ENCODE results near the gene BATF.
"Not testable (repeated sequence)": the region's sequence is repeated elsewhere in the genome, so short reads cannot be mapped to it uniquely, and the experiment has no call there.

BATF gene, protein sequence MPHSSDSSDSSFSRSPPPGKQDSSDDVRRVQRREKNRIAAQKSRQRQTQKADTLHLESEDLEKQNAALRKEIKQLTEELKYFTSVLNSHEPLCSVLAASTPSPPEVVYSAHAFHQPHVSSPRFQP

DNA sequence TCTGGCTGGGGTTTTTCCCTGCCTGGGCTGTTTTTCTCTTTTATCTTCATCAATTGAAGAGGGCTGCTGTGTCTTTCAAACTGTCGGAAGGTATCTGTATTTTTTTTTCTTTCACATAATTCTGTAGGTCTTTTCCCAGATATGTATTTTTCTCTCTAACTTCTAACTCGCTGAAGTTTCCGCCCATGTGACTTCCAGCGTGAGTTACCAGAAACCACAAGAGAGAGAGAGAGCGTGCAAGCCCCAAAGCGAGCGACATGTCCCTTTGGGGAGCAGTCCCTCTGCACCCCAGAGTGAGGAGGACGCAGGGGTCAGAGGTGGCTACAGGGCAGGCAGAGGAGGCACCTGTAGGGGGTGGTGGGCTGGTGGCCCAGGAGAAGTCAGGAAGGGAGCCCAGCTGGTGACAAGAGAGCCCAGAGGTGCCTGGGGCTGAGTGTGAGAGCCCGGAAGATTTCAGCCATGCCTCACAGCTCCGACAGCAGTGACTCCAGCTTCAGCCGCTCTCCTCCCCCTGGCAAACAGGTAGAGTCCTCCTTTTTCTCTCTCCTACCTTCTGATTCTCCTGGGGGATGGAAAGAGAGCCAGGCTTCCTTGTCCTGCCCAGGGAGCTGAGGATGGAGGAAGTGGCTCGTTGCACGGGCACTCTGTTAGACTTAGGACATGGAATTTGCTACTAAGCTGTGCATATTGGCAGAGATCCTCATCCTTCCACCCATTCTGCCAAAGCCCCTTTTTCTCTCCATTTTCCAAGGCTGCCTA, at the start of gene BATF:
BATF (plus strand) TSS at position 246 of the 759 bp plus-strand sequence; CDS start at position 460, 214 bp downstream.
- peak; percentile 44 to 67 for DNase-seq (ENCODE audit: low read depth in 2 of 2, low spot score in 1 of 2)

DNA sequence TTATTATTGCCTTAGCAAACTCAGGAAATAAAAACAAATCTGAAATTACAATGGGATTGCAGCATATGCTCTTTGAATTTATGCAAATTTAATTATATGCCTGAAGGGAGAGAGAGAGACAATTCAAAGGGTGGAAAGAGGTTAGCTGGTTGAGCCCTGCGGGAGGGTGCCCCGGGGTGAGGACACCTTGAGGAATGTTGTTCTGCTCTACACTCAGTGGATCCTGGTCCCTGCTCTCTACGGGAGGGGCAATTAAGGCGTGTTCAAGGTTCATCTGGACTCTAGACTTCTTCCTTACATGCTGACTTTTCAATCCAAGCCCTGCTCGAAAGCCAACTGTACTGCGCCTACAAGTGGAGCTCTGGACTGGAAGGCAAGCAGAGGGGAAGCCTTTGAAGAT, 48.1 kb upstream of the BATF start:
- DNase-seq (ENCODE audit: low read depth in 2 of 2, low spot score in 1 of 2): not testable (repeated sequence)

DNA sequence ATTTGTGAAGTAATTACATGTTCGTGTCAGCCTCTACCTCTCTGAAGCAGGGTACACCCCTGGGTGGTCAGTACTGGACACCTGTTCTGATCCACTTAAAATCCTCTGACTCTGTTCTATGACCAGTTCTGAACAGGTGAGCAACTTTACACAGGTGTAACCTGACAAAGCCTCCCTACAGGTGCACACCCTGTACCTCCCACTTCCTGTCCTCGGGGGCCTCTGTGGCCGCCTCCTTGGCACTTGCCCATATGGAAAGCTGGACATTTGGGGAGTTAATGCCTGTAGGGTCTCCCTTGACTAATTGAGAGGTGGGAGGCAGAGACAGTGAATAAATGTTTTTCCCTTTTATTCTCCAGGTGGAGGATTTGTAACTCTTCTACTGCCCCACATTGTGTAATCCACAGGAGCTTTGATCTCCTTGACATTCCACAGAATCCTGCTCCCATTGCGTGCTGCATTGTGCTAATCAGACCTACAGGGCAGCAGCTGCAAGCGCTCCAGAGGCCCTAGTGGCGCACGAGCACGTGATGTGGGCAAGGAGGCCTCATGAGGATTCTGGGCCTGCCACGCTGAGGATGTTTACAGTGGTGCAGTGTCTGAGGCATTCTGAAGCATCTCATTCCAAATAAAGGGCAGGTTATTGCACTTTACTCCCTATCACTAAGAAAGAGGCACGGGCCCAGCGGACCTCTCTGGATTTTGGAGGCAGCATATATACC, 45.8 kb upstream of the BATF start:
- no peak for DNase-seq (ENCODE audit: low read depth in 2 of 2, low spot score in 1 of 2)

DNA sequence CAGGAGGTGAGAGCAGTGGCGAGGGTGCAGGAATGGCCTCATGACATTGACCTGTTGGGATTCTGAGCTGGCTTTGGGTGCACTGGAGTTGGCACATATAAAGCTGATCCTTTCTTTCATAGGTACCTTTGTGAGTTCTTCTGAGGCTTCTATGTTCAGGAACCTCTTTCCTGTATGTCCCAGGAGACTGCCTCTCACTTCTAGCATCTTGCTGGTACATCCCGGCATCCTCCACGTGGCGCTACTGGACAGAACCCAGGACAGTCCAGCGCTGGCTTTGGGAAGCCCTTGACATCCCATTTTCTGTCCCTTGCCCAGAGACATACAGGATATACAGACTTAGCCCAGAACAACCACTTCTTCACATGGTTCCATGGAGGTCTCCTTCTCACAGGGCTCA, 44.4 kb upstream of the BATF start:
- DNase-seq (ENCODE audit: low read depth in 2 of 2, low spot score in 1 of 2): no peak

DNA sequence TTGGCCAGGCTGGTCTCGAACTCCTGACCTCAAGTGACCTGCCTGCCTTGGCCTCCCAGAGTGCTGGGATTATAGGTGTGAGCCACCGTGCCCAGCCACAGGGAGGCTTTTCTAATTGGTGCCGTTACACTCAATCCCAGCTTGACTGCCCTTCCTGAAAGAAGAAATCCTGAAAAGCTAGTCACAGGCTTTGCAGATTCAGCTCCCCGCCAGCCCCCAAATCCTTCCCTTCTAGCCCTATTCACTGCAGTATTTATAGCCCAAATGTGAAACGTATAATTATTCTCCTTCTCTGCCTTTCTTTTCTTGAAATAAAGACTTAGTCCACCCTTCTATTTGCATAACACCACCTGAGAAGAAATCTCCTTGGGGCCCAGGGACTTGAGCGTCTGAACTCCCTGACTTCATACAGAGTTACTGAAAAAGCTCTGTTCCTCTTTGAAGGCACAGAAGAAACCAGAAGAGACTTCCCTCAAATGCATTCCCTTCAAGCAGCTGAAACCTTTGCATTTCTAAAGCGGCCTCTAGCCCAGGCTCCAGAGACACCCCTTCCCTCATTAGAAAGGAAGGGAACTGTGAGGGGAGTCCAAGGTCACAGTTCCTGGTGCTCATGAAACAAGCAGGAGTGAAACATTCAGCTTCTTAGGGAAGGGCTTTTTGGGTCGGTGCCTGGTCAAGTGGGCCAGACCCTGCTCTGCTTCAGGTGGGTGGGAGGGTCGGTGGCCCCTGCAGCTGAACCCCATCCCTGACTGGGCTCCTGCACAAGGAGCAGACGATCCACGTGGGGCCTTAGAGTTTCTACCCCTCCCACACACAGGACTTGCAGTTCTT, 42.3 kb upstream of the BATF start:
- DNase-seq (ENCODE audit: low read depth in 2 of 2, low spot score in 1 of 2): no peak

DNA sequence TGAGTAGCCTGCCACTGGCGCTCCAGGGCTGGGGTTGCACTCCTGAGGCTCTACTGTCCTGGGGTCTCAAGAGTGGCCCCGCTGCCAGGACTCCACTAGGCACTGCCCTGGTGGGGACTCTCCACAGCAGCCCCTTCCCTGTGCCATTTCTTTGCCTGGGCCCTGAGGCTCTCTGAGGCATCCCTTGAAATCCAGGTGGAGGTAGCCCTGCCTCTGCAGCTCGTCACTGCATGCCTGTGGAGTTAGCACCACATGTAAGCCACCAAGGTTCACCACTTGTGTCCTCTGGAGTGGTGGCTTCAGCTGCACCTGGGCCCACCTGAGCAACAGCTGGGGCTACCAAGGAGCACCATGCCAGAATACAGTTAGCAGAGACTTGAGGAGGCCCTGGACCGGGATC, 39.9 kb upstream of the BATF start:
- DNase-seq (ENCODE audit: low read depth in 2 of 2, low spot score in 1 of 2): no peak

DNA sequence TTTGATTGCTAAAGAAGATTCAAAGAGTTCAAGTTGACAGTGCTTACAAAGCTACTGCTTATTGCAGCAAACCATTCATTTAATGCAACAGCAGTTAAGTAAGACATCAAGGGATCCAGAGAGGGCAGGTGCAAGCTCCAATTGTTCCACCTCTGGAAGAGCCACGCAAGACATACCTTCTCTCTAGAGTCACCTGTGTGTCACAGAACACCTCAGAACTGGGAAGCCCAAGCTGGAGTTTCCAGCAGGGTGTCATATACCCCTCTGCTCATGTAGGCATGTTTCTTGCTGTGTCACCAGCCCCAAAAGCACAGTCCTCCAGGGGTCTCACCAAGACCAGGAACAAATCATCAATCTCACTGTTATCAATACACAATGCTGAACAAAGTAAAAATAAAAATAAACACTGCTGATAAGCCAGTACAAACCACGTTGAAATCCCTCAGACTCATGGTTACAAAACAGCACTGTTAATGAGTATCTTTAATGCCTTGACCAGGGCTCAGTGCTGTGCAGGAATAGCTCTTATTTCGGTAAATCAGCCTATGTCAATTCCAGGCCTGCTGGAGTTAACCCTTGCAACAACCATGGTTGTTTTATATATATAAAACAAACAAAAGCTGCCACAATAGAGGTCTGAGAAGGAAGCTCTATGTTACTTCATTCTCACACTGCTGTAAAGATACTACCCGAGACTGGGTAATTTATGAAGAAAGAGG, 37.4 kb upstream of the BATF start:
- DNase-seq (ENCODE audit: low read depth in 2 of 2, low spot score in 1 of 2): no peak

DNA sequence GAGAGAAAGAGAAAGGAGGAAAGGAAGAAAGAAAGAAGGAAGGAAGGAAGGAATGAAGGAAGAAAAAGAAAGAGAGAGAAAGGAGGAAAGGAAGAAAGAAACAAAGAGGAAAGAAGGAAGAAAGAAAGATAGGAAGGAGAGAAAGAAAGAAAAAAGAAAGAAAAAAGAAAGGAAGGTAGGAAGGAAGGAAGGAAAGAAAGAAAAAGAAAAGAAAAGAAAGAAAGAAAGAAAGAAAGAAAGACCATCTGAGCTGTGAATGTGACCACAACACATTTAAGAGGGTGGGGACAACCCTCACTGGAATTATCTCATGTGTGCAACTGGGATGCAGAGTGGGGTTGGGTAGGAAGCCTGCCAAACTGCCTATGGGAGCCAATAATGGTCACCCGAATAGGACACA, 36.0 kb upstream of the BATF start:
- DNase-seq (ENCODE audit: low read depth in 2 of 2, low spot score in 1 of 2): no peak

DNA sequence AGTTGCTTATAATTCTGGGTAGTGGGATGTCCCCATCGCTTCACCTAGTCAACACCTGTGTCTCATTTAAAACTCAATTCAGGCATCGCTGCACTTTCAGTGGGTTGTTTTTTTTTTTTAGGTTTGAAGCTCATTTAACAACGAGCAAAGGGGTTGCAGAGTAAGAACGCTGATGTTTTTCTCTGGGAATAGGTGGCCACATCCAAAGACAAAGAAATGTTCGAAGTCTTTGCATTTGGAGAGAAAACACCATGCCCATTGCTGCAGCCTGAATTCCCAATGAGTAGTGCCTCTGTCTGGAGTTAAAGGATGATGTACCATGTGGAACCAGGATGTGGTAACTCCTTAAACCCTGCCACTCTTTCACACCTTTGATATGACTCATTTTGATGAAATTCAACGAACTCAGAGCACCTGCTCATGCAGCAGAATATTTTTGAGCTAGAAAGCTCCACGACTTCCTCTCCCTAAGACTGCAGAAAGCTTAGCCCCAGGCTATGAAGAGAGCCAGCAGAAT, 35.1 kb upstream of the BATF start:
- DNase-seq (ENCODE audit: low read depth in 2 of 2, low spot score in 1 of 2): no peak

DNA sequence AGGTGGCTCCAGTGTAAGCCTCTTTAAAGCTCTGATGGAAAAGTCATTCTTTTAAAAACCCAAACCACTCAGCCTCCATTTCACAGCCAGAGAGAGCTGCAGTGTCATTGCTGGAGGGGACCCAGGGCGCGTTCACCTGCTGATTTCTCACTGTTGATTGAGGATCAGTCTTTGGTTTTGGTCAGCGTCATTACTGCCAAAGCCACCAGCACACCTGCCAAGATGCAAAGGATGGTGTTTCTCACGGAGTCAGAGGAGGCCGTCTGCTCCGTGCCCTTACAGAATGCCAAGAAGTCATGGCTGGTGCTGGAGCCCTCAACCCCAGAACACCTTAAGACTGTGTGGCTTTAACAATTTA, 32.8 kb upstream of the BATF start:
- DNase-seq (ENCODE audit: low read depth in 2 of 2, low spot score in 1 of 2): no peak

DNA sequence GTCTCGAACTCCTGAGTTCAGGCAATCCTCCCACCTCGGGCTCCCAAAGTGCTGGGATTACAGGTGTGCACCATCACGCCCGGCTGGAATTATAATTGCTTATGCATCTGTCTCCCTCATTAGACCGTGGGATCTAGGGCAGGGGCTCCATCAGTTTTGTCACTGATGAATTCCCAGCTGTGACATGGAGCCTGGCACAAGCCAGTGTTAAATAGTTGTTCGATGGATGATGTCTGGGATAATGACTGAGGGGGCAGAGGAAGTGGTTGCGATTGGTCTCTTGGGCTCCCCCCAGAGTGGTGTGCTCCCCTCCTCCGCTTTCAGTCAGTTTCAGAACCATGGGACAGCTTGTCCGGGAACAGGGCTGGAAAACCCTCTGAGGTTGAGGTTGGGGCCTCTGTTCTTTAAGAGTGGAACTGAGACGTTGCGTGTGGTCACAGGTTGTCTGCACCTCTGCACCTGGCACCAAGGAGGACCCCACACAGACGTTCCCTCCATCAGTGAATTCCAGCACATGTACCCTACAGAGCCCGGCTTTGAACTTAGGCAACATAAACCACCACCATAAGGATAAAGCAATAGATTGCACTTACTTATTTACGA, 30.8 kb upstream of the BATF start:
- no peak for DNase-seq (ENCODE audit: low read depth in 2 of 2, low spot score in 1 of 2)

DNA sequence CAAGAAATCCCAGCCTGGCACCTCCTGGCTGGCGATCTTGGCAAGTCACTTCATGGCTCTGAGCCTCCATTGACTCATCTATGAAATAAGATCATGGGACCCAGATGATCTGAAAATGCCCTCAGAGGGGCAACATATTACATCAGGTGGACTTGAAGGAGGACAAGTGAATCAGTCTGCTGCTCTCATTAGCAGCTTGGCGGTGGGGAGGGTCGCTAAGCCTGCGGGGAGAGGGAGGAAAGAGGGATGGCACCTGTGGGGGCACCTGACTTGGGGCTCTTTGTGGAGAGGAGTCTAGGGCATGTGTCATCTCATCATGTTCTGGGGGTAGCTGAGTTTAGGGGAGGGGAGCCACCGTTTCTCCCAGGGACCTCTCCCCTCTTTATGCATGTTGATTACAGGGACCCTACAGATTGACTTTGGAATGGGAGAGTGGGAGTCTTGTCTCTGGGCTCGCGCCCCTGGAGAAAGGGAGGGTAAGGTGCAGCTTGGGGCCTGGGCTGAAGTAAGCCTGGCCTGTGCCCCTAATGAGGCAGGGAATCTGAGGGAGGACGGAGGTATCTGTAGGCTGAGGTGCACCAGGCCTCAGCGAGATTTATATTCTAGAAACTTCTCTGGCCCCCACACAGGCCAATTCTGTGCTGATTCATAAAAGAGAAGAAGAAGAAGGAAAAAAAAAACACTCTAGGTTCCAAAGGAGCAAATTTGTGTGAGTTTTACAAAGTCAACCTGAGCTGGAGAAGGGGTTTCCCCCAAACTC, 29.3 kb upstream of the BATF start:
- DNase-seq (ENCODE audit: low read depth in 2 of 2, low spot score in 1 of 2): no peak

DNA sequence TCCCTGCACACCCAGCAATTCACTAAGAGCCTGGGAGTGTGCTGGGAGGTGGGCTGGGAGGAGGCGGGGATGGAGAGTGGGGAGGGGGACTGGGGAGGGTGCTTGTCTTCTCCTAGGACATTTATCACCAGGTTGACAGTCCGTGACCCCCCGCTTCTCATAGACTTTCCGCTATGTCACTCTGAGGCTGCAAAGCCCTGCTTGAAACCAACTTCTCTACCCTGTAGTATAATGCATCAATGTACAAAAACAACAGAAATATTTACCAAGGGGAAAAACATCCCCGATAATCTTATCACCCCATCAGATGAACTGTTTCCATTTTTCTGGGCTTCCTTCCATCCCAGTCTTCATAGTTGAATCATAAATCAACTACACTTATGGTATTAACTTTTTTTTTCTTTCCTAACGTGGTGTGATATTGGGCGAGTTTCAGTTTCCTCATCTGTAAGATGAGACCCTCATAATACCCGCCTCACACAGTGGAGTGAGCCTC, 28.6 kb upstream of the BATF start:
- no peak for DNase-seq (ENCODE audit: low read depth in 2 of 2, low spot score in 1 of 2)

DNA sequence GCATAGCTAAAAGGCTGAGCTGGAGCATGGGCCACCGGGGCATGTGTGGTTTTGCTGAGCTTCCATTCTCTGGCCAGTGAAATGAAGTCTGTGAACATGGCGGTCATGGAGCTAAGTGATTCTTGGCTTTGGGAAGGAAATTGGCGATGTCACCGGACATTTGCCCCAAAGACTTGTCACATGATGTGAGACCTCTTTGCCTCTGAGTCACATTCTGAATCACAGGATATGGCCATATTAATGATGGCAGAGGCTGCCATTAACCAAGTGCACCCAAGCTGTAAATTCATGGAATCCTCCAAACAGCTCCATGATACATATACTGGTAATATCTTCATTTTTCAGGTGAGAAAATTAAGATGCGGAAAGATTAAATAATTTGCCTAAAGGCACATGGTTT, 27.4 kb upstream of the BATF start:
- DNase-seq (ENCODE audit: low read depth in 2 of 2, low spot score in 1 of 2): no peak

DNA sequence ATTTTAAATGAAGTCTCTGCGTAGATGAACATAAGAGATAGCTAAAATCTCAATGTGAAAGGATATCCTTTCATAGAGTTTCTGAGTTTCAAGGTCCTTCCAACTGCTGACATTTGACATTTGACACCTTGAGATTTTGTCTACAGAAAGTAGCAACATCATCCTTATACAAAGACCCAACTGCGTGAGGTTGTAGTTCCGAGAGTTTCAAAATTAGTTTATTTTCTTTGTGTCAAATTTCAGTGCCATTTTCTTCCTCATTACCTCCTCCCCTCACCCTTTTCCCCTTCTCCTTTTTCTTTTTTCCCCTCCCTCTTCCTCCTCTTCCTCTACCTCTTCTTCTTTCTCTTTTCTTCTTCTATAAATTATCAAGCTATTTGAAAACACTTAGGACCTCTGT, 26.9 kb upstream of the BATF start:
- no peak for DNase-seq (ENCODE audit: low read depth in 2 of 2, low spot score in 1 of 2)

DNA sequence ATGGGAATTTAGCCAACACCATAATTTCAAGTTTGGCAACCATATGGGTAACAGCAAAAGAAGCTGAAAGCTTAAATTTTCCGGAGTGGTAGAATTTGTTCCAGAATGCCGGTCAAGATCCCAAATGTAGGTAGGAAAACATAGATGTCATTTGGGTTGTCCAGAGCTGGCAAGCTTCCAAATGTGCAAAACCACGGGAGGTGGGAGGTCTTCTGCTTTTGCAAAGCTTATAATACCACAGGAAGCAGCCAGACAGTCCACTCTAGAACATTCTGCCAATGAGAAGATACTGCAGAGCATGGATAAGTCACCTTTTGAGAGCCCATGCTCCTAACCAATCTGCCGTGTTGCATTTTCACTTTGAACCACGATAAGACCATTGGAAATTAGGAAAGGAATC, 26.4 kb upstream of the BATF start:
- DNase-seq (ENCODE audit: low read depth in 2 of 2, low spot score in 1 of 2): no peak

DNA sequence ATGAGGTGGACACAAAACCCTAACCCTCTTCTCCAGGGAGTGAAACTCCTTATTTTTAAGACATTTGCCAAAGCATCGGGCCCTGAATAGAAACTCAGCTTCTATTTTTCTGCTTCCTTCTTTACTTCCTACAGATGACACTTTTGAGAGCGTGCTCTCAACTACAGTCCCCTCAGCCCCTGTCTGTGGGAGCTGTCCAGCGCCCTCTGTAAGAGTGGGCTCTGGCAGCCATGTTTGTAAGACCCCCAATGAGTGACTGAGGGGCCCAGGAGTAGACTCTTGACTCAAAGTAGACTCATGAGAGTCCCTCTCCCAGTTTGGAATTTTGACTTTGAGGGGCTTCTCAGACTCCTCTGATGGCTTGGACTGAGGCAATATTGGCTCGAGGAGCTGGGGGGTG, 25.5 kb upstream of the BATF start:
- DNase-seq (ENCODE audit: low read depth in 2 of 2, low spot score in 1 of 2): no peak

DNA sequence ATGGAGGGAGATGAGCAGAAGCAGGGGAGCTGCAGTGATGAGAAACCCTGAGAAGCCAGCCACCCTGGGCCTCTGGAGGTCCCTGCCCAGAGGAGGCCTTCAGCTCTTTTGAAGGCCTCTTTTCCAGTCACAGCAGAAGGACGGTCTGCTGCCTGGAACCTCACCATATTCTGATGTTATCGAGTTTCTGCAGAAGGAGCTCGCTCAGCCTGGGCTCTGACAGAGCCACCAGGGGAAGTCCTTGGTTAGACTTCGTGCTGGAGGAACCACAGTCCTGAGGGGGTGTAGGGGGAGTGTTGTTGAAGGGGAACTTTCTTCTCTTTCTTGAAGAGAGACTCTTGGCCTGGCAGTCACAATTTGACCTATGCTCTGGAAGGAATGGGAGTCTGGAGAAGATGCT, 25.1 kb upstream of the BATF start:
- DNase-seq (ENCODE audit: low read depth in 2 of 2, low spot score in 1 of 2): no peak

DNA sequence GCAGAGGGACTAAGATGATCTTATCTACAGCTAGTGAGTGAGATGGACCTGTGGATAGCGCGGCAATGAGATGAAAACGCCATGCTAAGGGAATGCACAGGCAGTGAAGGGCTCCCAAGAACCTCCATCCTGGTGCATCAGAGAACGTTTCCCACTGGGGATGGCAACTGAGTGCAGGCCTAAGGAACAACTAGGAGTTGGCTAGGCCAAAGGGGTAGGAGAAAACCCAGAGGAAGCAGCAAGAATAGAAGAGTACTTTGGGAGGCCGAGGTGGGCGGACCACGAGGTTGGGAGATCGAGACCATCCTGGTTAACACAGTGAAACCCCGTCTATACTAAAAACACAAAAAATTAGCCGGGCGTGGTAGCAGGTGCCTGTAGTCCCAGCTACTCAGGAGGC, 24.6 kb upstream of the BATF start:
- no peak for DNase-seq (ENCODE audit: low read depth in 2 of 2, low spot score in 1 of 2)

All from stimulated activated CD8-positive, alpha-beta memory T cell treated with anti-CD3 and anti-CD28 coated beads, Interleukin-4, amount 100 ng/mL, for 1 hour (primary cell).